GM18507 (cell line): ENCODE measurements around the gene FSD2.

Experiments used
- DNase-seq: peaks from one replicate; pipeline ENCODE4 v3.0.0; 2011; ENCODE audit warnings: low read depth; ENCODE audit not compliant: insufficient read length; ENCODE audit errors: extremely low spot score
- FAIRE-seq: peaks from 2 replicates; lab custom pipeline; 2011; peaks lifted over from hg19 to GRCh38; lab: Jason Lieb, UNC

The FSD2 gene, protein sequence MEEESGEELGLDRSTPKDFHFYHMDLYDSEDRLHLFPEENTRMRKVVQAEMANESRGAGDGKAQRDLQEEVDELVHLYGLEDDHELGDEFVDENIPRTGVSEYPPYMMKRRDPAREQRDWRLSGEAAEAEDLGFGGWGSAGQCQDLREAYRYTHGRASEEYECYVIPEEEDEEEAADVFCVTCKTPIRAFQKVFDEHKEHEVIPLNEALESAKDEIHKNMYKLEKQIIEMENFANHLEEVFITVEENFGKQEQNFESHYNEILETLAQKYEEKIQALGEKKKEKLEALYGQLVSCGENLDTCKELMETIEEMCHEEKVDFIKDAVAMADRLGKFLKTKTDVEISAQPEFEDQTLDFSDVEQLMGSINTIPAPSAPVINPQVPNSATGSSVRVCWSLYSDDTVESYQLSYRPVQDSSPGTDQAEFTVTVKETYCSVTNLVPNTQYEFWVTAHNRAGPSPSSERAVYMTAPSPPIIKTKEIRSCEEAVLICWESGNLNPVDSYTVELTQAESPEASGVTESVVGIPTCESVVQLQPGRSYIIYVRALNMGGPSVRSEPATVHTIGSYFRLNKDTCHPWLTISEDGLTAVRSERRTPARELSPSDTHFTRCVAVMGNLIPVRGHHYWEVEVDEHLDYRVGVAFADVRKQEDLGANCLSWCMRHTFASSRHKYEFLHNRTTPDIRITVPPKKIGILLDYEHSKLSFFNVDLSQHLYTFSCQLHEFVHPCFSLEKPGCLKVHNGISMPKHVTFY

DNA sequence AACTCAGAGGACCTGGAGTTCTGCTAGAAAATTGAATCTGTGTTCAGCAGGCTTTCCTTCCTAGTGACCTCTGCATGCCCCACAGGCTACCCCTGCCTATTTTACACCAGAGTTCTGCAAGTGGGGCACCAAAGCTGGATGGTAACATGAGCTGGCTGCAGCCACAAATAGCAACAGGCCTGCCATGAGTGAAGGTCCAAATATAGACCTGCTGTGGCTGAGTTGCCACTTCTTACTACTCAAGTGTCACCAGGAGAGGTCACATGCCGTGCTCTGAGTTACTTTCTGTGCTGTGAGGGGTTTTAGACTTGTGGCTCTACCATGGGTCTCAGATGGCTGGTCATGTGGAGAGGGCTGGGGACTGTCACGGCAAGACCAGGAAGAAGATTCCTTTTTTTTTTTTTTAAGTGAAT, at the start of gene FSD2:
Gene FSD2, minus strand, starts transcription at position 76 of the 413 bp plus-strand sequence. CDS start 18,679 bp downstream, outside the sequence.
- FAIRE-seq: peak; percentile 95
- peak; percentile 30 for DNase-seq

DNA sequence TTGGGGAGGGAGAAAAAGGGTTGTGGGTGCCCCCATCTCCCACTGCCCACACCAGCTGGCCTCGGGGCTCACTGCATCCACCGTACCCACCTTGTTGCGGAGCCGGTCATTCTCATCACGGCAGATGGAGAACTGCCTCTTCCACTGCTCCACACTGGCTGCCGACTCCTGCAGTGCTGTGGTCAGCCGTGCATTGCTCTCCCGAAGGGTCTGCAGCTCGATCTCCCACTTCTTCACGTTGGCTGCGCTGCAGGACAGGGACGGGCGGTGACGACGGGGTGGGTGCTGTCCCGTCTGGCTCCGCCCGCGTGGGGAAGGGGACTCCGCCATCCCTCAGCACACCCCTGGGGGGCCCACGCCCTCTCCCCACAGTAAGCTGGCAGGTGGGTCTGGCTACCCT, 48.7 kb upstream of the FSD2 start:
- no peak for DNase-seq
- no peak for FAIRE-seq

DNA sequence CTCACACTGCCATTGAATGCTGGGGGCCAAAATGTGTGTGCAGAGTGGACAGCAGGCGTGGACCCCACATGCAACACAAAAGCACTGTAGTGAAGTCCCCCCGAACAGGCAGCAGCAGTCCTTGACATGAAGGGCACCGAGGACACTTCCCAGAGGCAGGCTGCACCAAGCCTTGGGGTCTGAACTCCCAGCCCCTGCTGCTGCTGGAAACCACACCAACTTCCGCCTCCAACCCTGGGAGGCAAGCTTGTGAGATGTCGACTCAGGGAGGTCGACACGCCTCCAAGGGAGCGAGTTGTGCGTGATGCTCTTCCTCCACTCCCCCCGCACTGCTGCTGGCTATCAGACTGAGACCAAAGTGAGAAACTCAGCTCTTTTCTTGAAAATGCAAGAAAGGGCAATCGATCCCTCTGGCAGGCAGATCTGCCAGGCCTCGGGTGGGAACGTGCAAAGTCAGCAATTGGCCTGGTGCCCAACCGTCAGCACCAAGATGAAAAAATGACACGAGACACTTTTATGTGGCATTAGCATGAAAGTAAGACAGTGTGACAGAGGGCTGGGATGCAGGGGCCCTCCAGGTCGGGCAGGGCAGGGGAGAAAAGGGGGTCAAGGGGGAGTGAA, 47.2 kb upstream of the FSD2 start:
- FAIRE-seq (no peak), DNase-seq (no peak)

DNA sequence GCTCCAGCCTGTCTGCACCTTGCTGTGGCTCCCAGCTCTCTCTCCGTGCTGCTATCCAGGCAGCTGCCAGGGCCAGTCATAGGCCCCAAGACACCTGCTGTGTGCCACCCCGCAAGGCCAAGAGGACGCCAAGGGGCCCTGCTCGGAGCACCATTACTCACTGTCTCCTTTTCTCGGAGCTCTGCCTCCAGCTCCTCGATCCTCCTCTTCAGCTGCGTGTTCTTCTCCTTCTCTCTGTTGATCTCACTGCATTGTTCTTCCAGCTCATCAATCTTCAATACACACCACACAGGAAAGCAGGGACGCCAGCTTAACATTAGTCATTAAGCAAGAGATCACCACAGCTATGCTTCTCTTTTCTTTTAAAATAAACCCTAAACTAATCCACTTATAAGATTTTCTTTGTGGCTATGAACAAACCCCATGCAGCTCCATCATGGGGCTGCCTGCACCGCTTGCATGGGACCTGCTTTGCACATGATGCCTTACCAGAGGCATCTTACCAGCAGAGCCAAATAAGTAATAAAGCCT, 46.2 kb upstream of the FSD2 start:
- DNase-seq (no peak), FAIRE-seq (no peak)

DNA sequence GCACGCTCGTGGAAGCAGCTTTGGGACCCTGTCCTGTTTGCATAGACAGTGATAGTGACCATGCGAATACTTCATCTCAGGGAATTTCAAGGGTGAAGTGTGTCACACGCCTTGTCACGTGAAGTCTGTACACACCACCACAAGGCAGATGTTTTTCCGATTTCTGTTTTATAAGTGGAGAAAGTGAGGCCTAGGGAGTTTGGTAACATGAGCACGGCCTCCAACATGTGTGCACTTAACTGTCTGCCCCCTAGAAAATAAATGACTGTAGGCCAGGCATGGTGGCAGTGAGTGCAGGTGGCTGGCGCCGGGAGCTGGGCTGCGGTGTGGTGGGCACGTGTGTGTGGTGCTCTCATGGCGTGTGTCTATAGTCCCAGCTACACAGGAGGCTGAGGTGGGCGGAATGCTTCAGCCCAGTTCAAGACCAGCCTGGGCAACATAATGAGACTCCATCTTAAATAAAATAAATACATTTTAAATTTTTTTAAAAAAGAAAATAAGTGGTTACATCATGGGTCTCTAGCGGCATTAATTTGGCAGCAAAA, 45.5 kb upstream of the FSD2 start:
- no peak for DNase-seq

DNA sequence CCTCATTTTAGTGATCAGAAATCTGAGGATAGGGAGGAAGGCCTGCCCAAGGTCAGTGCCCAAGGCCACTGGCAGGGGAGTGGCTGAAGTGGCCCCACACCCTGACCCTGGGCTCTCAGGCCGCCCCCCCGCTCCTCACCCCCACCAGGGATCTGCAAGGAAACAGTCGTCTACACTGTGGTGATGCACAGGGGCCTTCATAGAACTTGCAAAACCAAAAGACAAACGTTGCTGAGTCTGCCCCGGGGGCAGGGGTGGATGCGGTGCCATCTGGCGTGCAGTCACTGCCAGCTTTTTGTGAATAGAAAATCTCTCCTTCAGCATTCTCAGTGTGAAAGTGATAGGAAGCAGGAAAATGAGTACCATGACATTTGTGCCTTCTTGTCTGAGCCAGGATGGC, 44.9 kb upstream of the FSD2 start:
- DNase-seq (no peak), FAIRE-seq (no peak)

More for the DNA sequence above, 45.5 kb upstream of the FSD2 start:
- no peak for FAIRE-seq

DNA sequence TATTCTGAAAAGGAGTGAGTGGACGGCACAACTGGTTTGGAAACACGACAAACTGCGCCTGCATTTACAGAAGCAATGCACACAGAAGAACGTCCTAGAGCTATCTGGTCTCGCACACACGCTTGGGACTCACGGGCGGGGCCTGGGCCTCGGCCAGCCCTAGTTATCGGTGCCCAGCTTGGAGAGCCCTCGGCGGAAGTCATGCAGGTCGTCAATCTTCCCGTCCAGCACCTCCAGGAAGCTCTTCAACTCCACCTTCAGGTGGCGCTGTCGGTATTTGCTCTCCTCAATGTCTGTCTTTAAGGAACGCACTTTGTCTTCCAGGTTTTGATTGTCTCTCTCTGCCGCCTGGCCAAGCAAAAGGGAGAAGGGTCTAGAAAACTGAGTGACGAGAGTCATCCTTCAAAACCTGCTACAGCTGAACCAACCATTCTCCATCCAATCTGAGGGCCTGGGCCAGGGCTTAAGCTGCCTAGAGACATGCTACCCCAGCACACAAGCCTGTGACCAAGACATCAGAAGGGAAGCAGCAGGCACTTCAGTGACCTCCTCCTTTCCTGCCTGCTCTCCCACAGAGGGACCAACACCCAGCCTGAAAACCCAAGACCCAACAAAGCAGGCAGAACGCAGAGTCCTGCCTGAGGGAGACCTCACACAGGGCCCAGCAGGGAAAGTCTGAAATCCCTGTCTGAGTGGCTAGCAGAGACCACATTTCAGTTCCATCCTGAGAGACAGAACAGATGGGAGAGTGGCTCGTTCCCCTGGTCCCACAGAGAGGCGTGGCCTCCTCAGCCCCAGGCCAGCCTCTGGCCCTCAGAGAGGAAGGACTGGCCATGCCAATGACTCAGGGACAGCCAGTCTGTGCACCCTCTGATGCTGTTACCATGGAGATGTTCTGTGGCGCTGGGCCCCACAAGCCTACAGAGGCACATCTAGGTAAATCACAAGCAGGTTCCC, 44.0 kb upstream of the FSD2 start:
- peak; percentile 75 for FAIRE-seq
- no peak for DNase-seq

DNA sequence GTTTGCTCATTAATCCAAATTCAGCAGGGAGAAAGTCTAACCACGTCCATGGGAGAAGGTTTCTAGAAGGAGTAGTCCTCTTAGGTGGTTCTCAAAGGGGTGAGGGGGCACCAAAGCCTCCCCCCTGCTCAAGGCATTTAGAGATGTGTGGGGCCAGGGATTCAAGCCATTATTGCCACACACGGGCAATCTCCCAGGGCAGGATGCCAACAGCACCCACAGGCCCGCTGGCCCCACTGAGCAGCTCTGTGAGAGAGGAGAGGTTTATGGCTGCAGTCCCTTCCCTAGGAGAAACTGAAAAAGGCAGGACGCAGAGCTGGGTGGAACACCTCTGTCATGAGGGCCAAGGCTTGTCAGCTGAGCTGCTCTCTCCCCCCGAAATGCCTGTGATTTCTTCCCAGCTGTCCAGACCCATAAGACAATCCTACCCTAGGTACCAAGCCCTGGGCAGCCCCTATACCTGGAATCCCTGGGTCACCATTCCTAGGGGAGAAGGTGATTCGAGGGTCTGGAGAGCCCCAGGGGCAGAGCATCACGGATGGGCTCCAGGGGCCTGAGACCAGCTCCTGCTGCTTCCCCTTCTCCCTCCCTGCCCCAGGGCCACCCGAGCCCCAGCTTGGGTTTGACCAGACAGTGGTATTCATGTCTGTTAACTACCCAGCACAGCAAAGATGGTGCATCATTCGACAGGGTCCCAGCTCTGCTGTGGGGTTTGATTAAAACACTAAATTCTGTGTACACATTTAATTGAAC, 42.5 kb upstream of the FSD2 start:
- no peak for FAIRE-seq
- no peak for DNase-seq

DNA sequence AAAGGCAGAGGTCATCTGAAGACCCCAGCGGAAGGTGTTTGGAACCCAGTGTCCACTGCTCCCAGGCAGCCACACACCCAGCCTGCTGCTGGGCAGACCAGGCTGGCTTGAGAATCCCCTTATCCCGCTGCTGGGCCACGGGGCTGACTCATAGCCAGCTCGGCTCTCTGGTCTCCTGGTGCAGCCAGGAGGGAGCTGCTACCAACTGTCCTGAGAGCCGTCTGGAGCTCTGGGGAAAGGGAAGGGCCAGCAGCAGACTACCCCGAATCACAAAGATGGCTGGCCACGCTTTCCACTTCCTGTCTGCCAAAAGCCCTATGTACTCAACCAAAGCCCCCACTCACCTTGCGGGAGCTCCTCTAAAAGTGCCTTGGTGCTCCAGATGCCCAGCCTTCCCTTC, 41.8 kb upstream of the FSD2 start:
- DNase-seq: no peak
- FAIRE-seq: no peak

DNA sequence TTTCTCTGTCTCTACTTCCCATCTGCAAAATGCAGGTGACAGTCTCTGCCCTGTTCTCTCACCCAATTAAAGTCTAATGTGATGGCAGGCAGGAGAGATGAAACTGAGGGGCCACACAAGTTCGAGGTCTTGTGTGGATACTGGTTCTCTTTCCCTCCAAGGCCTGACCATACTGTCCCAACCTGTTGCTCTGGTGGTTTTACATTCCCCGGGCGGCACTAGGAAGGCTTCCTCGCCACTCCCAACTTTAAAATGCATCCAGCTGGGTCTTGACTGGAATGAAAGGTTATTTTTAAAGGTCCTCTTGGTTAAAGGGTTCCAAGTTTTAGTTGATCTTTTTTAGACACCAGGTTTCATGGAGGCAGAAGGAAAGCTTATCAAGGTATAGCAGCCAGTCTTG, 40.8 kb upstream of the FSD2 start:
- FAIRE-seq: no peak

DNA sequence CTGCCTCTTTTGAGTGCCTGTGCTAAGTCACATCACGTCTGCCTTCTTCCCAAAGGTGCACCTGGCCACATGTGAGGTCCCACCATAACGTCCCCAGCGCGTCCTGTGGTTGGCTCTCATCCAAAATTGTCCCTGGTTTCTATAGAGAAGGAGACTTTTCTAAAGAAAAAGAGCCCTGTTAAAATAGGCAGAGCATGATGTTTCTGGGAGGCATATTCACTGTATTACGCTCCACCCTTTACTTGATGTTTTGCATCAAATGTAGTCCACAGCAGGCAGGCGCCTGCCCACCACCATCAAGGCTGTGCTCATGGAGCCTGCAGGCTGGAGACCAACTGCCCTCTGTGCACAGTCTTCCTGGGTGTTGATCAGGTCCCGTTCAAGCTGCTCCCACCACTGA, 39.8 kb upstream of the FSD2 start:
- FAIRE-seq (no peak), DNase-seq (no peak)

More for the DNA sequence above, 40.8 kb upstream of the FSD2 start:
- no peak for DNase-seq

DNA sequence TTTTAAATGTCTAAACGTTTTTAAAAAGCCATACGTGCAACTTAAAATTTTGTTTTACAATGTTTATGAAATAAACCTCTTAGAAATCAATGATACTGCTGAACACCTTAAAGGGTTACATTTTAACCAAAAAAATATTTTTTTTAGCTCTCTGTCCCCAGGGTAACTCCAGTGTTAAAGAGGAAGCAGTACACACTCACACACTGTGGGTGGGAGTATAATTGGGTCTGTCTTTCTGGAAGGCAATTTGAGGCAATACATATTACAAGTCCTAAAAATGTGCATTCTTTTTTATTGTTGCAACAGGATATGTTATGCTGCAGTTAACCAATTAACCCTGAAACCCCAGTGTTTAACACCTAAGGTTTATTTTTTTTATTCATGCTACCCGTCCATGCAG, 37.7 kb upstream of the FSD2 start:
- no peak for DNase-seq

DNA sequence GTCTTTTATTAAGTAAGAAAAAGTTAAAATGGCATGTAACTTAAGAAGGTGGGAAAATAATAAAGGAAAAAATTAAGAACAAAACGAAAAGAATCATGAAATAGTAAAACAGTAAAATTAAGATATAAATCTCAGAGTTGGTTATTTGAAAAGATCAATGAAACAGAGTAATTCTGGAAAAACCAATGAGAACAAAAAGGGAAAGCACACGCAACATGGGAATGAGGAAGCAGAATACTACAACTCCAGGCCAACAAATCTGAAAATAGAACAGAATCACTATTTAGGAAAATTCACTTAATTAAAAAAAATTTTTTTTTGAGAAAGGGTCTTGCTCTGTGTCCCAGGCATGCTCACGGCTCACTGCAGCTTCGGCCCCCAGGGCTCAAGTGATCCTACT, 34.3 kb upstream of the FSD2 start:
- no peak for DNase-seq
- no peak for FAIRE-seq

More for the DNA sequence above, 37.7 kb upstream of the FSD2 start:
- FAIRE-seq: no peak

DNA sequence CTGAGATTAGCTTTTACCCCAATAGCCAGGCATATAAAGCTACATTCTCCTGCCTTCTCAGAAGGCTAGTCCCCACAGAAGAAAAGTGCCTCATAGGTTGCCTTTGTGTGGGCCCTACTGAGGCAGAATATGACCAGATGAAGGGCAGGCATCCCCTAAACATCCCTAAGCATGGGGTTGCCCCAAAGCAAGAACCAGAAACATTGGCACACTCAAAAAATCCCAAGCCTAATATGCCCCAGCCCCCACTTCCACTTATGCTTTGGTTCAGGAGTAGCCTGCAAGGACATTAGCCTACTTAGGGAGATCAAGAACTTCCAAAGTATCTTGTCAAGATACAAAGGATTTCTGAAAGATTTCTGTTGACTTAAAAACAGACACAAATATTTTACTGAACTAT, 33.3 kb upstream of the FSD2 start:
- peak; percentile 15 for FAIRE-seq
- DNase-seq: no peak

DNA sequence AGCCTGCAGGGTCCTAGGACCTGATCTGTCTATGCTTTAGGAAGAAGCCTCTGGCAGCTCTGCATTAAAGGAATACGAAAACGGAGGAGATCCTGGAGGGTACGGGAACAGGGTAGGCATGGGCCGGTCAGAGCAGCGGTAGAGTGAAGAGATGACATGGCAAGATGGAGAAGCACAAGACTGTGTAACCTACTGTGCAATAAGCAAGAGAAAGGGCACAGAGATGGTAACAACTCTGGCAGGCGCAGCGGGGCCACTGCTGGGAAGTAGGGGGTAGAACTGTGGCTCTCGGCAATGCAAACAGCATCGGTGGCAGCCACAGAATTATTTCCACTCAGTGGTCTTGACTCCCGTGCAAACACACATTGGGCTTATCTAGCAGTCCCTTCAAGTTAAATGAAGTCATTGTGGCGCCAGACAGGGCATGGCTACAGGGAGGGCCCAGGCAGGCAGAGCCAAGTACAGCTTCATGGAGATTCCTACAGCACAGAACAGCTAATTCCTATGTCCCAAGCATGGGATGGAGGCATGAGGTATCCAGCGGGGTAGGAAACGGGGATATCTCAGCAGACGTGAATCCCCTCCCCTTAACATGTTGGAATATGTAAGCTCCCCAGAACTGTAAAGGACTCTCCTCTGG, 32.3 kb upstream of the FSD2 start:
- FAIRE-seq (no peak), DNase-seq (no peak)

DNA sequence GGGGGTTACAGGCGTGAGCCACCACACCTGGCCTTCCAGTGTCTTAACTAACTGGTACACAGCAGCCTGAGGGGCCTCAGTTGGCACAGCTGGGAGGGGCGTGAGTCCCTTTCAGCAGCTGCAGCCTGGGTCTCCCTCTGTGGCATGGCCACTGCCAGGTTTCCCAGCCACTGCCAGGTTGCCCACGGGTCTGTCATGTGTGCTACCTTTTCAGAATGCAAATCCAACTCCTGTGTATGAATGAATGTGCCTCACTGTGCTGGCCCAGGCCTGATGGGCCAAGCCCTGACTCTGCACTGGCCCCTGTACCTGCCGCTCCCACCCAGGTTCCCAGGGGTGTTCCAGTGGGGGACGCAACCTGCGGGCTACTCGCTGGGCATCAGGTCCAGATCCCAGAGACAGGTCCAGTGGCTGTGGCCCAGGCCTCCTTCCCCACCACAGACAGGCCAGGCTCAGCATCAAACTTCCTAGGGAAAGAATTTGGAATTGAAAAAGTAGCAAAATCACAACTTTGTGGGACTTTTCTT, 29.6 kb upstream of the FSD2 start:
- DNase-seq: no peak
- FAIRE-seq: no peak

DNA sequence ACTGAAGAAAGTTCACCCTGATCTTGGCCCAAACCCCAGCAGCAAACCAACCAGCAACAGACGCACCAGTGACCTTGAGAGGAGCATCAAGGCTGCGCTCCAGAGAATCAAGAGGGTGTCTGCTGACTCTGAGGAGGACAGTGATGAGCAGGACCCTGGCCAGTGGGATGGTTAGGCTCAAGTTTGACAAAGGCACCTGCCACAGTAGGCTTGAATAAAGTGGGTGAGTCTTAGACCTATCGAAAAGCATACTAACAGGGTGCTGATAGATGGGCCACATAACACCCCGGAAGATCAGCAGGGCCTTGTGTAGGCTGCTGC, 27.5 kb upstream of the FSD2 start:
- no peak for FAIRE-seq

More for the DNA sequence above, 27.5 kb upstream of the FSD2 start:
- DNase-seq: no peak
